Astrocyte (in vitro differentiated cells and primary cell): ENCODE data around the gene ZNF532. TPM values are rescaled to one million over a fixed set of nuclear protein-coding genes. Genes with fewer than 3 reads are reported as not detected.

Experiments
- DNase-seq: peaks from one replicate; pipeline ENCODE4 v3.0.0-alpha.2; 2010; ENCODE audit warnings: low read depth
- FAIRE-seq: peaks from 2 replicates; lab custom pipeline; 2011; peaks lifted over from hg19 to GRCh38; lab: Jason Lieb, UNC
- H2AFZ ChIP-seq: 2 replicates; pipeline ENCODE4 v1.6.0; 2012; ENCODE audit warnings: low read depth, low read length, inconsistent platforms
- H3K27ac ChIP-seq: 2 replicates; pipeline ENCODE4 v1.5.1; 2011; ENCODE audit warnings: low read depth, low read length, inconsistent platforms
- H3K27me3 ChIP-seq: 2 replicates; pipeline ENCODE4 v1.6.0; 2011; ENCODE audit warnings: low read length, inconsistent platforms; ENCODE audit not compliant: insufficient read depth
- H3K36me3 ChIP-seq: 2 replicates; pipeline ENCODE4 v1.5.1; 2011; ENCODE audit warnings: low read length, inconsistent platforms; ENCODE audit not compliant: insufficient read depth
- H3K4me1 ChIP-seq: 2 replicates; pipeline ENCODE4 v1.5.1; 2011; ENCODE audit warnings: low read length, inconsistent platforms; ENCODE audit not compliant: insufficient read depth
- H3K4me2 ChIP-seq: 2 replicates; pipeline ENCODE4 v1.6.0; 2012; ENCODE audit warnings: low read length, inconsistent platforms
- H3K4me3 ChIP-seq: 2 replicates; pipeline ENCODE4 v1.5.1; 2011; ENCODE audit warnings: low read depth, mild to moderate bottlenecking, low read length, inconsistent platforms; ENCODE audit not compliant: insufficient read depth
- H3K79me2 ChIP-seq: 2 replicates; pipeline ENCODE4 v1.6.0; 2012; ENCODE audit warnings: mild to moderate bottlenecking, low read length, inconsistent platforms; ENCODE audit not compliant: insufficient read depth
- H3K9ac ChIP-seq: 2 replicates; pipeline ENCODE4 v1.6.0; 2012; ENCODE audit warnings: mild to moderate bottlenecking, low read length, inconsistent platforms
- H3K9me3 ChIP-seq: 2 replicates; pipeline ENCODE4 v1.5.1; 2012; ENCODE audit warnings: low read depth, mild to moderate bottlenecking, low read length, inconsistent platforms; ENCODE audit not compliant: insufficient read depth
- H4K20me1 ChIP-seq: 2 replicates; pipeline ENCODE4 v1.6.0; 2012; ENCODE audit warnings: low read length, inconsistent platforms; ENCODE audit not compliant: insufficient read depth
- H3K27ac Mint-ChIP-seq: one replicate; pipeline ENCODE4 v1.8.0; 2021; ENCODE audit warnings: mild to moderate bottlenecking, mixed read lengths; ENCODE audit not compliant: unreplicated experiment
- H3K27me3 Mint-ChIP-seq: one replicate; pipeline ENCODE4 v1.8.0; 2021; ENCODE audit warnings: low read depth, mixed read lengths; ENCODE audit not compliant: unreplicated experiment
- H3K36me3 Mint-ChIP-seq: one replicate; pipeline ENCODE4 v1.8.0; 2021; ENCODE audit warnings: low read depth, mixed read lengths; ENCODE audit not compliant: unreplicated experiment
- H3K4me1 Mint-ChIP-seq: one replicate; pipeline ENCODE4 v1.8.0; 2021; ENCODE audit warnings: low read depth, mixed read lengths; ENCODE audit not compliant: unreplicated experiment
- H3K4me3 Mint-ChIP-seq: one replicate; pipeline ENCODE4 v1.8.0; 2021; ENCODE audit warnings: mild to moderate bottlenecking, moderate library complexity, mixed read lengths; ENCODE audit not compliant: unreplicated experiment
- H3K9me3 Mint-ChIP-seq: one replicate; pipeline ENCODE4 v1.8.0; 2021; ENCODE audit warnings: mild to moderate bottlenecking, mixed read lengths; ENCODE audit not compliant: unreplicated experiment
- CTCF ChIP-seq: IDR thresholded peaks from 2 replicates; pipeline ENCODE4 v1.5.1; 2011; ENCODE audit warnings: low read depth, mild to moderate bottlenecking, inconsistent platforms, low read length, moderate library complexity; ENCODE audit not compliant: insufficient read depth
- EZH2 ChIP-seq: IDR thresholded peaks from 2 replicates; pipeline ENCODE4 v1.6.1; 2012; ENCODE audit warnings: mild to moderate bottlenecking, low read length, inconsistent platforms; ENCODE audit not compliant: insufficient read depth
- total RNA-seq: library from RNA; stranded (reverse); gene quantifications from 2 replicates; pipeline ENCODE4 v1.2.1, GENCODE V29; 2021

The ZNF532 gene
- total RNA-seq, 1 donor from 2014 or later = 135 TPM

GRCh38 chr18:58881477-58881876 is 16.8 kb downstream of the ZNF532 start:
- Histone ChIP-seq H3K9me3 (no peaks in the 10 kb centered on the region), H4K20me1 (peaks cover 62% of the 10 kb centered on the region), H3K36me3 (peaks cover 28% of the 10 kb centered on the region), H3K9ac (no peak overlapping the region), H2AFZ (no peak overlapping the region), H3K79me2 (peaks cover 78% of the 10 kb centered on the region), H3K4me2 (no peak overlapping the region), H3K4me3 (no peak overlapping the region), H3K4me1 (peaks cover 15% of the 10 kb centered on the region), H3K27ac (no peak overlapping the region), H3K27me3 (no peaks in the 10 kb centered on the region)
- Mint-ChIP-seq H3K9me3 (peaks cover 3% of the 10 kb centered on the region), H3K4me3 (no peak overlapping the region), H3K27me3 (no peaks in the 10 kb centered on the region), H3K4me1 (peaks cover 19% of the 10 kb centered on the region), H3K36me3 (peaks cover 29% of the 10 kb centered on the region), H3K27ac (no peak overlapping the region)
- FAIRE-seq (no peak), DNase-seq (no peak)
- TF ChIP-seq EZH2 (no peak), CTCF (no peak)

GRCh38 chr18:58882044-58882443 is 17.4 kb downstream of the ZNF532 start:
- H3K36me3 ChIP-seq = peaks cover 23% of the 10 kb centered on the region
- no peak overlapping the region for H3K4me2 ChIP-seq
- H3K4me3 ChIP-seq = no peak overlapping the region
- DNase-seq (no peak), FAIRE-seq (no peak)
- peaks cover 61% of the 10 kb centered on the region for H4K20me1 ChIP-seq
- peaks cover 22% of the 10 kb centered on the region for H3K4me1 Mint-ChIP-seq
- H3K9ac ChIP-seq = no peak overlapping the region
- no peak for TF ChIP-seq EZH2
- no peak for TF ChIP-seq CTCF
- no peaks in the 10 kb centered on the region for H3K27me3 Mint-ChIP-seq
- no peak overlapping the region for H3K27ac Mint-ChIP-seq
- no peaks in the 10 kb centered on the region for H3K9me3 ChIP-seq
- peaks cover 24% of the 10 kb centered on the region for H3K36me3 Mint-ChIP-seq
- H3K27ac ChIP-seq = no peak overlapping the region
- peaks cover 3% of the 10 kb centered on the region for H3K9me3 Mint-ChIP-seq
- H3K79me2 ChIP-seq = peaks cover 72% of the 10 kb centered on the region
- no peak overlapping the region for H3K4me3 Mint-ChIP-seq
- H3K27me3 ChIP-seq = no peaks in the 10 kb centered on the region
- H2AFZ ChIP-seq = no peak overlapping the region
- peaks cover 18% of the 10 kb centered on the region for H3K4me1 ChIP-seq

GRCh38 chr18:58882686-58883085 is 18.0 kb downstream of the ZNF532 start:
- Histone ChIP-seq H4K20me1 (peaks cover 60% of the 10 kb centered on the region), H3K27ac (peak overlapping the region; percentile 1), H3K9me3 (no peaks in the 10 kb centered on the region), H3K27me3 (no peaks in the 10 kb centered on the region), H3K4me3 (no peak overlapping the region), H3K4me1 (peaks cover 25% of the 10 kb centered on the region), H3K4me2 (no peak overlapping the region), H3K36me3 (peaks cover 18% of the 10 kb centered on the region), H3K79me2 (peaks cover 65% of the 10 kb centered on the region), H2AFZ (no peak overlapping the region), H3K9ac (no peak overlapping the region)
- Mint-ChIP-seq H3K4me1 (peaks cover 29% of the 10 kb centered on the region), H3K27ac (peak overlapping the region; percentile 13), H3K4me3 (no peak overlapping the region), H3K27me3 (no peaks in the 10 kb centered on the region), H3K9me3 (no peaks in the 10 kb centered on the region), H3K36me3 (peaks cover 17% of the 10 kb centered on the region)
- FAIRE-seq (peak; percentile 52), DNase-seq (peak; percentile 51)
- TF ChIP-seq CTCF (no peak), EZH2 (no peak)
